Activated CD8-positive, alpha-beta memory T cell treated with anti-CD3 and anti-CD28 coated beads for 48 hours (primary cell): Measurements from ENCODE around the gene BTF3L4.

ENCODE experiments used
- DNase-seq, 3 experiments: peaks; one replicate each; pipeline ENCODE4 v3.0.0-alpha.2; 2020; ENCODE audit warnings: low read depth in 2 of 3, low spot score in 2 of 3

BTF3L4 gene

DNA sequence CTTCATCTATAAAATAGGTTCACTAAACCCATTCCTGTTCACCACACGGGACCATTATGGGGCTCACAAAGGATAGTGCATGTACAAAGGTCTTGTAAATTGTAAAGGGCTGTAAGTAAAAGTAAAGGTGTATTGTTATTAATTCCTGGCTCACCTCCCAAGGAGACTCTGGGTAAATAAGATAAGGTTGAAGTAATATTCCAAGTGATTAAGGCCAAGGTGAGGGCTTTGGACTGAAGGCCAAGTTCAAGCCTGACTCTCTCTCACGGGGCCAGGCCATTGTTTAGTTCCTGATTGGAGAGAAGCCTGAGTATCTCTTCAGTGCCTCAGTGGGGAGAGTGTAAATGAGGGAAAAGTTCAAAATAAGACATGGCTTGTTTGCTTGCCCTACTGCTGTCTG, 66.3 kb downstream of the BTF3L4 start:
- DNase-seq: no peak

DNA sequence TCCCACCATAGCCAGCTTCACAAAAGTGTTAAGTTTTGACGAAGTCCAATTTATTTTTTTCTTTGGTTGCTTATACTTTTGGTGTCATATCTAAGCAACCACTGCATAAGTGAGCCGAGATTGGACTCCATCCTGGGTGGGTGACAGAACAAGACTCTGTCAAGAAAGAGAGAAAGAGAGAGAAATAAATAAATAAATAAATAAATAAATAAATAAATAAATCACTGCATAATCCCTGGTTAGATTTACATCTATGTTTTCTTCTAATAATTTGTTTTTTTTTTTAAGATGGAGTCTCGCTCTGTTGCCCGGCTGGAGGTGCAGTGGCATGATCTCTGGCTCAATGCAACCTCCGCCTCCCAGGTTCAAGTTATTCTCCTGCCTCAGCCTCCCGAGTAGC, 67.5 kb downstream of the BTF3L4 start:
- DNase-seq: no peak

DNA sequence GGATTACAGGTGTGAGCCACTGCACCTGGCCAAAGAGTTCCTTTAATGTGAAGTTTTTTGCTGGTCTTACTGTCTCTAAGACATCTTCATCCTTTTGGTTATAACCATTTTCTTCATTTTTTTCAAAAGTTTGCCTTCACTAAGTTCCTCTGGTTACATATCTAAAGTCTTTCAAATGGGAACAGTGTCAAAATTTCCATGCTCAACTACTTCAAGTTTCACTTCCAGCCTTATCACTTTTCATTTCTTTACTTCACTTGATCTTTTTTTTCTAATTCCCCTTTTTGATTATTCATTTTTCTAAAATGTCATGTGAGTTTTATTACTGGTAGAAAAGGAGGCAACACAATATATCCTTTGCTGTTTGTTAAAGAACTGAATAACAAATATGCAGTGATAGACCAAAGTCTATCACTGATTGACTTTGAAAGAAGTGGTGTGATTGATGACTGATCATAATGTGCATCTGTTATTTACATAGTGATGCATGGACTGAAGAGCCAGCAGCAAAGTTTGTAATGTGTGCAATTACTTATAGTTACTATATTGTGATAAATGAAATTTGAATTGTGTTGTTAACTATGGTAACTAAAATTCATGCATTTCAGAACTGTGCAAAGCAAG, 69.8 kb downstream of the BTF3L4 start:
- no peak for DNase-seq

DNA sequence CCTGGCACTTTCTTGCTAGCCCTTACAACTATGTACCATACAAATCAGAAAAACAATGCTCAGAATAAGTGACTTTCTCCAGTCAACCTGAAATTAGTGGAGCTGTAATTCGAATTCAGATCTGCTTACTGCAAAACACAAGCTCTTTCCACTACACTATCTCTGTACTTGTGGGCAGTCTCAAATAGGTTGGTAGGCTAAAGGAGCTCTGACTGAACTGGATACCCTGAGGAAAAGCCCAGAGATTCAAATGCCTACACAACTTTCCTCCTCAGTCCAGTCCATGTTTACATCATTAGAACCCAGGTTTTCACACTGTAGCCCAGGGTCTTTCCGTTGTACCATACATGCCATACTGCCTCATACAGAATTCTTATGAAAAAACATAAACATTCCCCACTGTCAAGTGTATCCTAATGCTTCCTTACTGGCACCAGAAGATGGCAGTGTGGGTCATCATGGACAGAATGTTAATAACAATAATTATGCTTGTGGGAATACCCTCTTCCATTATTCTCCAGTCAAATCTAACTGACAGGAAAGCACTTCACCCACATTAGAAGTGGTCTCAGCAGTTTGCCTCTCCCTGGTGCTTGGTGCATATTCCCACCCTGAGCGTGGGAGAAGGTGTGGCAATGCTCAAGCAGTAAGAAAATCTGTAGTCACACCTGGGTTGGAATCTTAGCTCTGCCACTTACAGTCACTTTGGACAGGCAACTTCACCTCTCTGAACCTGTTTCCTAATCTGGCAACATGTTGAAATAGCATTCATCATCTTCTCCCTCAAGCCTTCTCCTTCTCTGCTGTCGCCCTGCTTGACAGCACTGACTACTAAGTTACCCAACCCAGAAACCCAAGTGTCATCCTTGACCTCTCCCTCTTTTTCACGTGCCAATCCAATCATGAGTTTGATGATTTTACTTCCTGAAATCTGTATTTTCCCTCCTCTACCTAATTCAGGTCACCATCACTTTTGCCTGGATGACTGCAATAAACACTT, 71.4 kb downstream of the BTF3L4 start:
- DNase-seq: no peak

DNA sequence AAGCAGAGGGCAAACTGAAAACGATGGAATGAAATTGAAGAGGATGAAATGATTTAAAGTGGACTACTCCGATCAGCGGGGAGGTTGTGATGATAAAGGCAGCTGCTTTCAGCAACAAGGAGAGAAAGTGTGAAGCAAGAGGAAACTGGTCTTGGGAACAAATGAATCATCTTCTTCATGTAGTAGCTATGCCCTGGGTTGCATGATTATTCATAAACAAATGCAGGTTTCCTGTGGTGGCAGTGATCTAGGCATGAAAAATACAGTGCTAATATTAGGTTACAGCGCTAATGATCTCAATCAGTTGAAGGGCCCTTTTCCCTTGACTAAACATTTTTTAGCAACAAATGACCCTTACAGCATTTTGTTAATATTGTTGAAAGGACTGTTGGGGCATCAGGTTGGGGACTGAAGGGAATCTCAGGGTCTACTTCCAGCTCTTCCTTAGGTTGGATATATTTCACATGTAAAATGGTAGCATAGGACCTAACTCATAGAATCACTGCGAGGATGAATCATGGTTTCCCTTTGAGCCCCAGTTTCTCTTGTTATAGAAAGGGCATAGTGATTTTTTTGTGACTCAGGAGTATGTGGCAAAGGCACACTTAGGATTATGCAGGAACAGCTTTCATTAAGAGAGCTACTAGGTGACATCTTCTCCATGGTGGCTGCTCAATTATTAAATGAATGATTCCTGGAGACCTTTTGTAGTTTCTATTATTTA, 83.9 kb downstream of the BTF3L4 start:
- peak in 1 of 3 experiments; percentile 9 for DNase-seq
